ENCODE data around the gene ARSA. TPM values are rescaled to one million over a fixed set of nuclear protein-coding genes. Genes with fewer than 3 reads are reported as not detected.
"Not testable (repeated sequence)": the region's sequence is repeated elsewhere in the genome, so short reads cannot be mapped to it uniquely, and the experiment has no call there.

Gene ARSA
- total RNA-seq, 2 experiments from 2014 or later = 49.6 to 68.2 TPM

DNA sequence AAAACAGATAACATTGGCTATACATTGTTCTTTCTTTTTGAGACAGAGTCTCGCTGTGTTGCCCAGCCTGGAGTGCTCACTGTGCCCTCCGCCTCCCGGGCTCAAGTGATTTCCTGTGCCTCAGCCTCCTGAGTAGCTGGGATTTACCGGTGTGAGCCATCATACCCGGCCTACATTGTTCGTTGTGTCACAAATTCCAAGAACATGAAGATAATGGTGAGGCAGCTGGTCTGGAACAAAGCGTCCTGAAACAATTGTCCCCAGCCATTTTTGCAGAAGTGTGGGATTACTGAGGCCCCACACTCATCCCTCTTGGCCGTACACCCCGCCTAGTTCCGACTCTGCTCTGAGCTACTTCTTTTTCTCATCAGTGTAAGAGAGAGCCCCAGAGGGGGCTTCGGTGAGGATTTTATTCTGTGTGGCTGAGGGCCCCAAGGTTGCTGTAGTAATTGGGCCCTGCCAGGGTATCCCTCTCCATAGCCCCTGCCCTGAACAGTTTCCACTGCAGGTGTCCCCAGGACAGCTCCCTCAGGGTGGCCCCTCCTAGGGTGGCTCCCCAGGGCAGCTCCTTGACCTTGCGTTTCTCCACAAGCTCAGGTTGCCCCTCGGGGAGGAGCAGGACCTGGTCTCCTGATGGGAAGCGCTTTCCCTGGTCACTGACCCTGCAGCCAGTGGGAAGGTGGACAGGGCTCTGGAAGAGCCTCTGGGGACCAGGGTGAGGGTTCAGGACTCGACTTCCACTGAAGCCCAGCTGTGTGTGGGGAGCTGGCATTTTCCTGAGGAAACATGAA, 13.1 kb upstream of the ARSA start:
- H3K27me3 Mint-ChIP-seq = peaks cover 6% of the 10 kb centered on the region
- no peak for ATAC-seq
- CTCF ChIA-PET = interaction anchor here (1.1 kb wide), 1 partner anchor 95 kb away, joined by 3 read pairs; the partner anchor contains the start of gene KLHDC7B
- DNase-seq = no peak
- no peaks in the 10 kb centered on the region for H3K4me1 Mint-ChIP-seq
- no peak overlapping the region for H3K27ac Mint-ChIP-seq
- H3K36me3 Mint-ChIP-seq = no peaks in the 10 kb centered on the region
- H3K4me3 Mint-ChIP-seq = no peak overlapping the region
- no peaks in the 10 kb centered on the region for H3K9me3 Mint-ChIP-seq (ENCODE audit: low read depth)

DNA sequence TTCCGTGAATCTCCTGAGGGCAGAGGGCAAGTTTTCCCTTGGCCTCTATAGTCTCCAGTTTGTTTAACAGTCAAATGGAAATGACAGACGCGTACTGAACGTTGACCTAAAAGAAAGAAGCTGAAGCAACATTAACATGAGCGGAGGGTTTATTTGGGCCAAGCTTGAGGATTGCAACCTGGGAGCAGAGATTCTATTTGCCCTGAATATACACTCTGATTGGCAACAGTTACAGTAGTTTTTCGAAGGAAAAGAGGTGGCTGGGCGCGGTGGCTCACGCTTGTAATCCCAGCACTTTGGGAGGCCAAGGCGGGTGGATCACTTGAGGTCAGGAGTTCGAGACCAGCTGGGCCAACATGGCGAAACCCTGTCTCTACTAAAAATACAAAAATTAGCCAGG, 12.3 kb upstream of the ARSA start:
- DNase-seq; H3K27me3 Mint-ChIP-seq; H3K4me3 Mint-ChIP-seq; H3K27ac Mint-ChIP-seq; H3K4me1 Mint-ChIP-seq; ATAC-seq; H3K36me3 Mint-ChIP-seq; H3K9me3 Mint-ChIP-seq (ENCODE audit: low read depth): not testable (repeated sequence)
- CTCF ChIA-PET = interaction anchor here (1.1 kb wide), 1 partner anchor 95 kb away, joined by 3 read pairs; the partner anchor contains the start of gene KLHDC7B

GRCh38 chr22:50635591-50635990, 7.6 kb upstream of the ARSA start:
- CTCF ChIA-PET = no interaction called here
- Mint-ChIP-seq H3K27ac (no peak overlapping the region), H3K36me3 (no peaks in the 10 kb centered on the region), H3K9me3 (ENCODE audit: low read depth) (no peaks in the 10 kb centered on the region), H3K4me1 (no peaks in the 10 kb centered on the region), H3K4me3 (no peak overlapping the region), H3K27me3 (no peaks in the 10 kb centered on the region)
- ATAC-seq = no peak
- no peak for DNase-seq

- Mint-ChIP-seq H3K4me1 (peaks cover 10% of the 10 kb centered on the region), H3K9me3 (ENCODE audit: low read depth) (no peaks in the 10 kb centered on the region), H3K27ac (no peak overlapping the region), H3K36me3 (no peaks in the 10 kb centered on the region), H3K27me3 (no peaks in the 10 kb centered on the region), H3K4me3 (no peak overlapping the region)
- DNase-seq (no peak), ATAC-seq (no peak)
- CTCF ChIA-PET = interaction anchor here (0.7 kb wide), 1 partner anchor 59 kb away, joined by 3 read pairs; no protein-coding TSS in a partner anchor
These were observed 5.8 kb upstream of the ARSA start for GRCh38 chr22:50633771-50634170.

GRCh38 chr22:50633086-50633485, 5.1 kb upstream of the ARSA start:
- CTCF ChIA-PET = interaction anchor here (0.7 kb wide), 3 partner anchors 9 to 606 kb away, joined by 3 read pairs; no protein-coding TSS in a partner anchor
- DNase-seq (no peak), ATAC-seq (no peak)
- H3K4me3 Mint-ChIP-seq = no peak overlapping the region
- peaks cover 4% of the 10 kb centered on the region for H3K36me3 Mint-ChIP-seq
- no peaks in the 10 kb centered on the region for H3K9me3 Mint-ChIP-seq (ENCODE audit: low read depth)
- H3K4me1 Mint-ChIP-seq = peaks cover 15% of the 10 kb centered on the region
- H3K27me3 Mint-ChIP-seq = no peaks in the 10 kb centered on the region
- H3K27ac Mint-ChIP-seq = no peak overlapping the region

GRCh38 chr22:50630376-50630775, 2.4 kb upstream of the ARSA start:
- CTCF ChIA-PET = interaction anchor here (1.5 to 1.9 kb wide), 3 partner anchors 9 to 132 kb away, joined by 3 to 5 read pairs (median 4); no protein-coding TSS in a partner anchor
- peaks cover 4% of the 10 kb centered on the region for H3K36me3 Mint-ChIP-seq
- no peak for DNase-seq
- H3K9me3 Mint-ChIP-seq (ENCODE audit: low read depth) = no peaks in the 10 kb centered on the region
- no peak overlapping the region for H3K27ac Mint-ChIP-seq
- ATAC-seq = no peak
- no peaks in the 10 kb centered on the region for H3K27me3 Mint-ChIP-seq
- peaks cover 24% of the 10 kb centered on the region for H3K4me1 Mint-ChIP-seq
- no peak overlapping the region for H3K4me3 Mint-ChIP-seq

DNA sequence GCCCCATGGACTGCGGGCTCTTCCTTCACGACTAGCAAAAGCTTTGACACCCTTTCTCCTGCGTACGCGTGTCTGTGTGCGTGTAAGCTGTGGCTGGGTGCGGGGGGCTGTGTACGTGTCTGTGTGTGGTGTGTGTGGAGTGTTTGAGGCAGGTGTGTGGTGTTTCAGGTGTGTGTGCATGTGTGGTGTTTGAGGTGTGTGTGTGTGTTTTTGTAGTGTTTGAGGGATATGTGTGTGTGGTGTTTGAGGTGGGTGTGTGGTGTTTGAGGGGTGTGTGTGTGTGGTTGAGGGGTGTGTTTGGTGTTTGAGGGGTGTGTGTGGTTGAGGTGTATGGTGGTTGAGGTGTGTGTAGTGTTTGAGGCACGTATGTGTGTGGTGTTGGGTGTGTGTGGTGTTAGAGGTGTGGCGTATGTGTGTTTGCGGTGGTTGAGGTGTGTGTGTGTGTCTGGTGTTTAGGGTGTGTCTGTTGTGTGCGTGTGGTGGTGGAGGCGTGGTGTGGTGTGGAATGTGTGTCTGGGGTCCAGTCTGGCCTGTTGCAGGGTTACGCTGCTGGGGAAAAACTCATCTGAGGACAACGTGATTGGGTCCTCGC, 687 bp upstream of the ARSA start:
- Mint-ChIP-seq H3K27me3 (no peaks in the 10 kb centered on the region), H3K36me3 (peaks cover 8% of the 10 kb centered on the region), H3K9me3 (ENCODE audit: low read depth) (no peaks in the 10 kb centered on the region), H3K4me1 (peaks cover 24% of the 10 kb centered on the region), H3K4me3 (peak overlapping the region; percentile 76), H3K27ac (peak overlapping the region; percentile 71)
- CTCF ChIA-PET = interaction anchor here (1.4 to 3.0 kb wide), 4 partner anchors 14 to 120 kb away, joined by 3 to 15 read pairs (median 10); partner anchors contain the start of genes LMF2, NCAPH2 and SCO2
- DNase-seq = peak; percentile 47
- ATAC-seq = no peak

- H3K27me3 Mint-ChIP-seq = no peaks in the 10 kb centered on the region
- H3K9me3 Mint-ChIP-seq (ENCODE audit: low read depth) = no peaks in the 10 kb centered on the region
- peak overlapping the region; percentile 76 for H3K4me3 Mint-ChIP-seq
- peak overlapping the region; percentile 84 for H3K27ac Mint-ChIP-seq
- peaks cover 36% of the 10 kb centered on the region for H3K4me1 Mint-ChIP-seq
- peaks cover 8% of the 10 kb centered on the region for H3K36me3 Mint-ChIP-seq
- ATAC-seq = peak; percentile 10
- CTCF ChIA-PET = interaction anchor here (1.4 to 3.0 kb wide), 4 partner anchors 16 to 118 kb away, joined by 3 to 15 read pairs (median 10); partner anchors contain the start of genes LMF2, NCAPH2 and SCO2
- no peak for DNase-seq
These were observed 906 bp downstream of the ARSA start for GRCh38 chr22:50626850-50627641.

- no peaks in the 10 kb centered on the region for H3K9me3 Mint-ChIP-seq (ENCODE audit: low read depth)
- no peak for ATAC-seq
- peaks cover 43% of the 10 kb centered on the region for H3K4me1 Mint-ChIP-seq
- H3K27ac Mint-ChIP-seq = peak overlapping the region; percentile 75
- no peak for DNase-seq
- no peaks in the 10 kb centered on the region for H3K27me3 Mint-ChIP-seq
- CTCF ChIA-PET = interaction anchor here (3.0 kb wide), 1 partner anchor 66 kb away, joined by 15 read pairs; no protein-coding TSS in a partner anchor
- H3K4me3 Mint-ChIP-seq = peak overlapping the region; percentile 76
- H3K36me3 Mint-ChIP-seq = peaks cover 8% of the 10 kb centered on the region
These were observed 1.6 kb downstream of the ARSA start for GRCh38 chr22:50626314-50626849.

DNA sequence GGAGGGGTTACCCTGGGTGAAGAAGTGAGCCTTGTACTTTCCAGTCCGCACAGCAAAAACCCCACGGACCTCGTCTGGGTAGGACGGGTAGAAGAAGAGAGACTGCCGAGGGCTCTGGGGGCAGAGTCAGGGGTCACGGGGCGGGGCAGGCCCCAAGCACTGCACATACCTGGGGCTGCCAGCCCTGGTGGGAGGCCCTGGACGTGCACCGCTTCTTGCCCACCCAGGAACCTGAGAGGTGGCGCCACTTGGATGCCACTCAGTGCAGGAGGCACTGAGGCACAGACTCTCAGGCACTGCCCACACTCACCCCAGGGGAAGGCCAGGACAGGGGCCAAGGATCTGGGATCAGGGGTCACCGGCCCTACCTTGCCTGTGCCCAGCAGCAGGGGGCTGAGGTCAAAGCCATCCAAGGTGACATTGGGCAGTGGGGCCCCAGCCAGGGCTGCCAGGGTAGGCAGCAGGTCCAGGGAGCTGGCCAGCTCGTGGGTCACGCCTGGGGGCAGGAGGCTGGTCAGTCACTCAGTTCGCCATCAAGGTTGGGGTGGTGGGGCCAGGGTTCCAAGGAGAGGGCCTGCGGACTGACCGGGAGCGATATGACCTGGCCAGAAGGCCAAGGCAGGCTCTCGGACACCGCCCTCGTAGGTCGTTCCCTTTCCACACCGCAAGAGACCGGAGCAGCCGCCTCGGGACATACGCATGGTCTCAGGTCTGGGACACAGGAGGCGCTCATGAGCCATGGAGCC, 2.2 kb downstream of the ARSA start:
- no peaks in the 10 kb centered on the region for H3K9me3 Mint-ChIP-seq (ENCODE audit: low read depth)
- peaks cover 8% of the 10 kb centered on the region for H3K36me3 Mint-ChIP-seq
- no peaks in the 10 kb centered on the region for H3K27me3 Mint-ChIP-seq
- H3K27ac Mint-ChIP-seq = no peak overlapping the region
- ATAC-seq (no peak), DNase-seq (no peak)
- CTCF ChIA-PET = interaction anchor here (3.0 kb wide), 1 partner anchor 66 kb away, joined by 15 read pairs; no protein-coding TSS in a partner anchor
- H3K4me3 Mint-ChIP-seq = no peak overlapping the region
- H3K4me1 Mint-ChIP-seq = peaks cover 48% of the 10 kb centered on the region

GRCh38 chr22:50625131-50625567, 2.8 kb downstream of the ARSA start:
- H3K4me1 Mint-ChIP-seq = peaks cover 50% of the 10 kb centered on the region
- H3K36me3 Mint-ChIP-seq = peaks cover 8% of the 10 kb centered on the region
- no peaks in the 10 kb centered on the region for H3K9me3 Mint-ChIP-seq (ENCODE audit: low read depth)
- CTCF ChIA-PET = no interaction called here
- no peak for ATAC-seq
- H3K4me3 Mint-ChIP-seq = no peak overlapping the region
- peak overlapping the region; percentile 26 for H3K27ac Mint-ChIP-seq
- no peaks in the 10 kb centered on the region for H3K27me3 Mint-ChIP-seq
- no peak for DNase-seq

GRCh38 chr22:50624347-50625130, 3.4 kb downstream of the ARSA start:
- CTCF ChIA-PET = interaction anchor here (1.2 kb wide), 1 partner anchor 9 kb away, joined by 3 read pairs; no protein-coding TSS in a partner anchor
- peak overlapping the region; percentile 26 for H3K27ac Mint-ChIP-seq
- H3K4me1 Mint-ChIP-seq = peaks cover 52% of the 10 kb centered on the region
- no peaks in the 10 kb centered on the region for H3K27me3 Mint-ChIP-seq
- H3K36me3 Mint-ChIP-seq = peaks cover 8% of the 10 kb centered on the region
- H3K9me3 Mint-ChIP-seq (ENCODE audit: low read depth) = no peaks in the 10 kb centered on the region
- no peak overlapping the region for H3K4me3 Mint-ChIP-seq
- DNase-seq (no peak), ATAC-seq (no peak)

All from activated CD8-positive, alpha-beta memory T cell treated with anti-CD3 and anti-CD28 coated beads, Interleukin-2, amount 10 ng/mL, durations not matched to agents 7 days and 5 days (primary cell).